Natural killer cell (primary cell): Measurements from ENCODE around the gene BCAS2. TPM values are rescaled to one million over a fixed set of nuclear protein-coding genes. Genes with fewer than 3 reads are reported as not detected.

Experiments
- ATAC-seq, 3 donors: fragments of 150-1000 bp in 2 of 3; fragments of 200-7000 bp in 1 of 3; cut with Tn5 transposase; 1 replicate in 1 of 3; 2 replicates in 2 of 3; pipeline ENCODE4 v1.10.0; 2021; ENCODE audit warnings: mild to moderate bottlenecking in 2 of 3, moderate library complexity in 2 of 3
- DNase-seq, 2 donors: peaks; one replicate each; pipeline versions ENCODE4 v3.0.0 to v3.0.0-alpha.2; 2013 to 2021; ENCODE audit warnings: mixed read lengths in 1 of 2
- H3K27ac ChIP-seq: one replicate; pipeline ENCODE4 v1.5.1; 2013; ENCODE audit warnings: mild to moderate bottlenecking, low read length
- H3K27me3 ChIP-seq: one replicate; pipeline ENCODE4 v1.6.1; 2013; ENCODE audit warnings: low read length; ENCODE audit not compliant: control insufficient read depth, insufficient read depth
- H3K36me3 ChIP-seq: one replicate; pipeline ENCODE4 v1.6.1; 2013; ENCODE audit warnings: low read length; ENCODE audit not compliant: control insufficient read depth, insufficient read depth
- H3K4me1 ChIP-seq: one replicate; pipeline ENCODE4 v1.6.1; 2013; ENCODE audit warnings: low read length; ENCODE audit not compliant: control insufficient read depth, insufficient read depth
- H3K4me3 ChIP-seq: one replicate; pipeline ENCODE4 v1.5.1; 2013; ENCODE audit warnings: low read length
- H3K9me3 ChIP-seq: one replicate; pipeline ENCODE4 v1.6.1; 2013; ENCODE audit warnings: low read length; ENCODE audit not compliant: control insufficient read depth, insufficient read depth
- H3K27ac Mint-ChIP-seq, 2 donors: one replicate each; pipeline ENCODE4 v1.8.0; 2022; ENCODE audit warnings: mild to moderate bottlenecking in 2 of 2, mixed read lengths in 2 of 2, moderate library complexity in 1 of 2
- H3K27me3 Mint-ChIP-seq, 2 donors: one replicate each; pipeline ENCODE4 v1.8.0; 2022; ENCODE audit warnings: low read depth in 2 of 2, mixed read lengths in 2 of 2
- H3K36me3 Mint-ChIP-seq: one replicate; pipeline ENCODE4 v1.8.0; 2022; ENCODE audit warnings: mixed read lengths
- H3K4me1 Mint-ChIP-seq, 2 donors: one replicate each; pipeline ENCODE4 v1.8.0; 2022; ENCODE audit warnings: mixed read lengths in 2 of 2
- H3K4me3 Mint-ChIP-seq: one replicate; pipeline ENCODE4 v1.8.0; 2022; ENCODE audit warnings: mild to moderate bottlenecking, moderate library complexity, mixed read lengths
- H3K9me3 Mint-ChIP-seq, 2 donors: one replicate each; pipeline ENCODE4 v1.8.0; 2022; ENCODE audit warnings: mixed read lengths in 2 of 2
- WGBS: methylation state at CpG from one replicate; pipeline ENCODE4 v1.1.7; 2013; ENCODE audit warnings: missing lambda C conversion rate; ENCODE audit not compliant: insufficient coverage; 5-methylcytosine and 5-hydroxymethylcytosine counted together
- intact Hi-C: fragments of 100-400 bp; cut with micrococcal nuclease; formaldehyde crosslinking; loops from one replicate; pipeline ENCODE4 v1.14.2; 2022
- total RNA-seq, 4 donors: library from RNA; stranded (reverse); fragments of 120-200 nt in 1 of 4; gene quantifications; one replicate each; pipeline versions ENCODE4 v1.2.3 to v1.2.4, GENCODE V29; 2013 to 2022
- TF ChIP-seq, protein P1 (sequence below): fragments of 200-600 bp; IDR thresholded peaks from one replicate; pipeline ENCODE4 v1.8.0; 2022; ENCODE audit warnings: antibody characterized with exemption

Gene BCAS2
- total RNA-seq, 3 donors from 2014 or later (not counting 1 experiment from before 2014, with no cell fraction given): 45.5 to 76.7 (median 62.0) TPM

DNA sequence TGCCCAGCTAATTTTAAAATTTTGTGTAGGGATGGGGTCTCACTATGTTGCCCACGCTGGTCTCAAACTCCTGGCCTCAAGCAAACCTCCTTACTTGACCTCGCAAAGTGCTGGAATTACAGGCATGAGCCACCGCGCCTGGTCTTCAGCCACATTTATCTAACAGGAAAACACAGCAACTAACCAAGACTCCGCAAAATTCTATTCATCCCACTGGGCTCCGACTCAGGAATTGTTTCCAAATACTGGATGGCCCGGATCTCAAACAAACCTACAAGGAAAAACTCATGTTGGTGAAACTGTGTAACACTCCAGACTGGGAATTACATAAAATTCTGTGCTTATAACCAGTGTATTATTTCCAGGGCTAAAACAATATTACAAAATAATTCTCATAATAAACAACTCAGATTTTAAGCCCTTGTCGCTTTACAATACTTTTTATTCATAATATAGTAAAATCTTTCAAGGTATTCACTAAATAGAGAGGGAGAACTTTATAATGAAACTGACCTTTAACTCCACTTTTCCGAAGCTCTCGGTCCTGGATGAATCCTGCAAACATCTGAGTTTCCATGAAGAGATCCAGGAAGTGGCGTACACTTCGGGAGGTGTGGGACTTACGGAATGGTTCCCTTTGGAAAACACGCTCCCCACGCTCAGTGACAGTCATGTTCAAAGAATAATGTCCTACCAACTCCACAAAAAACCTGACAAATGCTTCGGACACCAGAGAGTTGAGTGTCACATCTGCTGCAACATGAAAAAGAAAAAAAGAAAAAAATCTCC is 6.0 kb upstream of the BCAS2 start:
- H3K27ac ChIP-seq: no peak overlapping the region
- 96% methylated on average over 15 of the region's 16 CpGs for WGBS
- TF ChIP-seq, protein P1, sequence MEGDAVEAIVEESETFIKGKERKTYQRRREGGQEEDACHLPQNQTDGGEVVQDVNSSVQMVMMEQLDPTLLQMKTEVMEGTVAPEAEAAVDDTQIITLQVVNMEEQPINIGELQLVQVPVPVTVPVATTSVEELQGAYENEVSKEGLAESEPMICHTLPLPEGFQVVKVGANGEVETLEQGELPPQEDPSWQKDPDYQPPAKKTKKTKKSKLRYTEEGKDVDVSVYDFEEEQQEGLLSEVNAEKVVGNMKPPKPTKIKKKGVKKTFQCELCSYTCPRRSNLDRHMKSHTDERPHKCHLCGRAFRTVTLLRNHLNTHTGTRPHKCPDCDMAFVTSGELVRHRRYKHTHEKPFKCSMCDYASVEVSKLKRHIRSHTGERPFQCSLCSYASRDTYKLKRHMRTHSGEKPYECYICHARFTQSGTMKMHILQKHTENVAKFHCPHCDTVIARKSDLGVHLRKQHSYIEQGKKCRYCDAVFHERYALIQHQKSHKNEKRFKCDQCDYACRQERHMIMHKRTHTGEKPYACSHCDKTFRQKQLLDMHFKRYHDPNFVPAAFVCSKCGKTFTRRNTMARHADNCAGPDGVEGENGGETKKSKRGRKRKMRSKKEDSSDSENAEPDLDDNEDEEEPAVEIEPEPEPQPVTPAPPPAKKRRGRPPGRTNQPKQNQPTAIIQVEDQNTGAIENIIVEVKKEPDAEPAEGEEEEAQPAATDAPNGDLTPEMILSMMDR: no peak
- peaks cover 7% of the 10 kb centered on the region for H3K27me3 ChIP-seq
- Mint-ChIP-seq H3K27ac (no peak overlapping the region), H3K36me3 (no peaks in the 10 kb centered on the region), H3K9me3 (no peaks in the 10 kb centered on the region), H3K4me1 (peaks cover 3% of the 10 kb centered on the region in 2 donors), H3K4me3 (no peak overlapping the region), H3K27me3 (peaks cover 17 to 25% of the 10 kb centered on the region in 2 donors)
- H3K4me3 ChIP-seq: no peak overlapping the region
- H3K9me3 ChIP-seq: peaks cover under 1% of the 10 kb centered on the region
- H3K36me3 ChIP-seq: no peaks in the 10 kb centered on the region
- intact Hi-C loops: no loop called here
- no peak for ATAC-seq
- no peak for DNase-seq
- H3K4me1 ChIP-seq: peaks cover under 1% of the 10 kb centered on the region

DNA sequence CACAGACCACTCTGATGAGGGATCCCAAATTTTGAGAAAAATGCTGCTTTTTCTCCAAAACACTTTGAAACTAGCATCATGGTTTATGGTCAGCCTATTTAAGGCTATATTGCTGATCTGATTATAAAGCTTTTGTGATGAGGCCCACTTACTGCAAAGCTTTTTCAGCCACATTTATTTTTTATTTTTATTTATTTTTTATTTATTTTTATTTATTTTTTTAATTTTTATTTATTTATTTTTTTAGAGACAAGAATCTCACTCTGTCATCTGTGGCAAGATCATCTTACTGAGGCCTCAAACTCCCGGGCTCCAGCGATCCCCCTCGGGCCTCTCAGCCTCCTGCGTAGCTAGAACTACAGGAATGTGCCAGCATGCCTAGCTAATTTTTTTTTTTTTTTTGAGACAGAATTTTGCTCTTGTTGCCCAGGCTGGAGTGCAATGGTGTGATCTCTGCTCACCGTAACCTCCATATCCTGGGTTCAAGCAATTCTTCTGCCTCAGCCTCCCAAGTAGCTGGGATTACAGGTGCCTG is 5.2 kb upstream of the BCAS2 start:
- 97% methylated on average over 5 of the region's 5 CpGs for WGBS
- Mint-ChIP-seq H3K27ac (no peak overlapping the region), H3K4me3 (no peak overlapping the region), H3K27me3 (peaks cover 17 to 28% of the 10 kb centered on the region in 2 donors), H3K36me3 (no peaks in the 10 kb centered on the region), H3K4me1 (peaks cover 11% of the 10 kb centered on the region in 2 donors), H3K9me3 (no peaks in the 10 kb centered on the region)
- no peak for DNase-seq
- H3K27ac ChIP-seq: no peak overlapping the region
- intact Hi-C loops: no loop called here
- no peak overlapping the region for H3K4me3 ChIP-seq
- H3K27me3 ChIP-seq: peaks cover 10% of the 10 kb centered on the region
- no peaks in the 10 kb centered on the region for H3K36me3 ChIP-seq
- TF ChIP-seq, protein P1: no peak
- peaks cover 7% of the 10 kb centered on the region for H3K9me3 ChIP-seq
- peaks cover 8% of the 10 kb centered on the region for H3K4me1 ChIP-seq
- no peak for ATAC-seq

DNA sequence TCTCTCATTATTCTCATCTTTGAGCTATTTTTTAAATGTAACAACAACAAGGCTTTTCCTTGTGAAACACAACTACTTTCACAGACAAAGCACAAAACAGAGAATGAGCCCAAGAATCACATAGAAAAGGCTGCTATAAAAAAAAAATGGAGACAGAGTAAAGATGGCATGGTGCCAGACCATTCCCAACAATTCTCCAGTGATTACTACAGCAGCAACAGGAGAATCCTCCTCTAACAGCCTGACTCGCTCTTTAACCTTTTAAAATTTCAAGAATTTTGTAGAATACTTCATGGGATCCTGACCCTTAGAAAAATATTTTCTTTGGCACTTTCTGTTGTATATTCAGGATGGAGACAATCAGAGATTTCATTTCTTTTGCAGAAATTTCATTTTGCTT is 3.8 kb upstream of the BCAS2 start:
- DNase-seq (no peak), ATAC-seq (no peak)
- TF ChIP-seq, protein P1: no peak
- H3K27me3 Mint-ChIP-seq: peaks cover 17 to 28% of the 10 kb centered on the region in 2 donors
- H3K4me1 Mint-ChIP-seq: peaks cover 19 to 21% of the 10 kb centered on the region in 2 donors
- H3K27ac ChIP-seq: no peak overlapping the region
- no peaks in the 10 kb centered on the region for H3K36me3 Mint-ChIP-seq
- no peak overlapping the region for H3K4me3 Mint-ChIP-seq
- no peak overlapping the region for H3K4me3 ChIP-seq
- peaks cover 7% of the 10 kb centered on the region for H3K9me3 ChIP-seq
- peaks cover 10% of the 10 kb centered on the region for H3K27me3 ChIP-seq
- H3K36me3 ChIP-seq: no peaks in the 10 kb centered on the region
- WGBS: 100% methylated on average over 1 of the region's 1 CpG
- H3K4me1 ChIP-seq: peaks cover 8% of the 10 kb centered on the region
- intact Hi-C loops: no loop called here
- H3K27ac Mint-ChIP-seq: no peak overlapping the region
- no peaks in the 10 kb centered on the region for H3K9me3 Mint-ChIP-seq
